Calu3 (cell line): ENCODE results near the gene TBX15. TPM values are rescaled to one million over a fixed set of nuclear protein-coding genes. Genes with fewer than 3 reads are reported as not detected.

Source experiments
- BruUV-seq: library from RNA; stranded (reverse); fragments of 400-500 nt; replicated peaks from 2 replicates; lab custom pipeline; 2021; lab: Mats Ljungman, UMichigan
- CTCF ChIA-PET: fragments of 300-600 bp; sonication (Branson Sonifier 250); formaldehyde crosslinking; loops from one replicate; lab custom pipeline; 2022; ENCODE audit warnings: antibody characterized with exemption; lab: Charles Lee
- DNase-seq: peaks from one replicate; pipeline ENCODE4 v3.0.0; 2022
- H3K27ac Mint-ChIP-seq: one replicate; pipeline ENCODE4 v1.8.0; 2022; ENCODE audit warnings: mixed read lengths; ENCODE audit not compliant: unreplicated experiment
- H3K27me3 Mint-ChIP-seq: one replicate; pipeline ENCODE4 v1.8.0; 2022; ENCODE audit warnings: mixed read lengths; ENCODE audit not compliant: unreplicated experiment
- H3K36me3 Mint-ChIP-seq: one replicate; pipeline ENCODE4 v1.8.0; 2022; ENCODE audit warnings: mild to moderate bottlenecking, moderate library complexity, mixed read lengths; ENCODE audit not compliant: insufficient read depth, unreplicated experiment
- H3K4me1 Mint-ChIP-seq: one replicate; pipeline ENCODE4 v1.8.0; 2022; ENCODE audit warnings: mild to moderate bottlenecking, low read depth, mixed read lengths; ENCODE audit not compliant: unreplicated experiment
- H3K4me3 Mint-ChIP-seq: one replicate; pipeline ENCODE4 v1.8.0; 2022; ENCODE audit warnings: mild to moderate bottlenecking, low read depth, moderate library complexity, mixed read lengths; ENCODE audit not compliant: unreplicated experiment
- H3K9me3 Mint-ChIP-seq: one replicate; pipeline ENCODE4 v1.8.0; 2022; ENCODE audit warnings: low read depth, mixed read lengths; ENCODE audit not compliant: unreplicated experiment
- intact Hi-C: fragments of 100-400 bp; cut with micrococcal nuclease; formaldehyde crosslinking; loops from one replicate; pipeline ENCODE4 v1.10.0; 2022; ENCODE audit not compliant: unreplicated experiment
- total RNA-seq: library from RNA; stranded (reverse); gene quantifications from 2 replicates; pipeline ENCODE4 v1.2.3, GENCODE V29; 2022
- TF ChIP-seq, protein P1 (sequence below): fragments of 200-600 bp; IDR thresholded peaks from one replicate; pipeline ENCODE4 v1.8.0; 2022; ENCODE audit warnings: antibody characterized with exemption; ENCODE audit not compliant: unreplicated experiment

Gene TBX15
- total RNA-seq, 1 experiment from 2014 or later, result not detected

DNA sequence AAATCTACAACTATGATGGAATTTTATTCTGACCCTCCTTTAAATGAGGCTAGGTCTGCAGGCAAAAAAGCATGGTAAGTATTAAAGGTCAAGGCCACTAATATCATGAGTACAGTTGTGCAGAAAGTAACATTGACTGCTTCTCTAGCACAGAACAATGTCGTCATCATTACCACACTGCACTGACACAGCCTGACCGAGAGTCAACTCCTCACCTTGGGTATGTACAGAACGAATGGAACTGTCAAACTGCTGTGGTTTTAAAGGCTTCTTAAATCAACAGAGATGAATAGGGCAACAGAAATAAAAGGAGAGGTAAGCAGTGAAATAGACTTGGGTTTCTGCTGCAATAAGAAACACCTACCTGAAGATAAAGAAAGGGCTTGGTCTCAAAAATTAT lies 88.8 kb downstream of the TBX15 start:
- Mint-ChIP-seq H3K27me3 (peaks cover 8% of the 10 kb centered on the region), H3K4me3 (no peak overlapping the region), H3K9me3 (no peaks in the 10 kb centered on the region), H3K27ac (no peak overlapping the region), H3K36me3 (no peaks in the 10 kb centered on the region), H3K4me1 (no peaks in the 10 kb centered on the region)
- CTCF ChIA-PET, result no interaction called here
- BruUV-seq, result no TSS peak
- intact Hi-C loops, result no loop called here
- no peak for DNase-seq
- TF ChIP-seq, protein P1, sequence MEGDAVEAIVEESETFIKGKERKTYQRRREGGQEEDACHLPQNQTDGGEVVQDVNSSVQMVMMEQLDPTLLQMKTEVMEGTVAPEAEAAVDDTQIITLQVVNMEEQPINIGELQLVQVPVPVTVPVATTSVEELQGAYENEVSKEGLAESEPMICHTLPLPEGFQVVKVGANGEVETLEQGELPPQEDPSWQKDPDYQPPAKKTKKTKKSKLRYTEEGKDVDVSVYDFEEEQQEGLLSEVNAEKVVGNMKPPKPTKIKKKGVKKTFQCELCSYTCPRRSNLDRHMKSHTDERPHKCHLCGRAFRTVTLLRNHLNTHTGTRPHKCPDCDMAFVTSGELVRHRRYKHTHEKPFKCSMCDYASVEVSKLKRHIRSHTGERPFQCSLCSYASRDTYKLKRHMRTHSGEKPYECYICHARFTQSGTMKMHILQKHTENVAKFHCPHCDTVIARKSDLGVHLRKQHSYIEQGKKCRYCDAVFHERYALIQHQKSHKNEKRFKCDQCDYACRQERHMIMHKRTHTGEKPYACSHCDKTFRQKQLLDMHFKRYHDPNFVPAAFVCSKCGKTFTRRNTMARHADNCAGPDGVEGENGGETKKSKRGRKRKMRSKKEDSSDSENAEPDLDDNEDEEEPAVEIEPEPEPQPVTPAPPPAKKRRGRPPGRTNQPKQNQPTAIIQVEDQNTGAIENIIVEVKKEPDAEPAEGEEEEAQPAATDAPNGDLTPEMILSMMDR, result no peak

DNA sequence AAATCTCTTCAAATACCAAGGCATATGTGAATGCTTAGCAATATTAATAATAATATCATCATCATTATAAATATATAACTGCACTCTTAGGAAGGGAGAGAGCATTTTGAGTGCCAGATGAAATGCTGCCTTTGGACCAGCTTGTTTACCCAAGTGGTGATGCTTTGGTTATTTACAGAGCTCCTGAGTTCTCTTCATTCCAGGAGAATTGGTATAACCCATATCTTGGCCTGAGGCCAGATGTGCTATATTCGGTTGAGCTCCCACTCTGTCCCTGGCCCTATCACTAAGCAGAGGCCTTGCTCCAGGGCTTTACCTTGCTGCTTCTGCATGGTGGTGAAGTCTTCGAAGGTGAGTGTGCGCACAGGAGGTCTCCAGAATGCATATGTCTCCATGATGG lies 89.4 kb downstream of the TBX15 start:
- CTCF ChIA-PET, result no interaction called here
- H3K4me1 Mint-ChIP-seq, result no peaks in the 10 kb centered on the region
- H3K4me3 Mint-ChIP-seq, result no peak overlapping the region
- intact Hi-C loops, result no loop called here
- no peak for DNase-seq
- no TSS peak for BruUV-seq
- no peaks in the 10 kb centered on the region for H3K9me3 Mint-ChIP-seq
- TF ChIP-seq, protein P1, result no peak
- H3K27ac Mint-ChIP-seq, result no peak overlapping the region
- no peaks in the 10 kb centered on the region for H3K36me3 Mint-ChIP-seq
- peaks cover 14% of the 10 kb centered on the region for H3K27me3 Mint-ChIP-seq

DNA sequence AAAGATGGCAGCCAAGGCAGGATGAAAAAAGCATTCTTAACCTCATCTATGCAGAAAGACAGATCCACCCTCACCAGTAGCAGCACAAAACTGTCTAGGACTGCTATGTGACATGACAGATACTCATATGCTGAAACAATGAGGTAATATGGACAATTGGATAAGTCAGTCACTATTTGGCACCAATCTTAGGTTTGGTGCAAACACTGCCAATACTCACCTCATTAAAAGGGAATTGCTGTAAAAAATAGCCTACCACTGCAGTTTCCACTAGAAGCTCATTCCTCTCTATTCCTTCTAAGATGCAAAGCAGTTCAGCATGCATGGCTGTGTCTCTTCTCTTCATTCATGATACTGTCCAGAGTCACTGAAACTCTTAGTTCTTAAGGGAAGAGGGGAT lies 91.7 kb downstream of the TBX15 start:
- H3K4me1 Mint-ChIP-seq, result no peaks in the 10 kb centered on the region
- DNase-seq, result no peak
- TF ChIP-seq, protein P1, result no peak
- H3K9me3 Mint-ChIP-seq, result peaks cover 4% of the 10 kb centered on the region
- CTCF ChIA-PET, result no interaction called here
- H3K27ac Mint-ChIP-seq, result no peak overlapping the region
- intact Hi-C loops, result no loop called here
- H3K36me3 Mint-ChIP-seq, result no peaks in the 10 kb centered on the region
- H3K27me3 Mint-ChIP-seq, result peaks cover 18% of the 10 kb centered on the region
- no TSS peak for BruUV-seq
- H3K4me3 Mint-ChIP-seq, result no peak overlapping the region

DNA sequence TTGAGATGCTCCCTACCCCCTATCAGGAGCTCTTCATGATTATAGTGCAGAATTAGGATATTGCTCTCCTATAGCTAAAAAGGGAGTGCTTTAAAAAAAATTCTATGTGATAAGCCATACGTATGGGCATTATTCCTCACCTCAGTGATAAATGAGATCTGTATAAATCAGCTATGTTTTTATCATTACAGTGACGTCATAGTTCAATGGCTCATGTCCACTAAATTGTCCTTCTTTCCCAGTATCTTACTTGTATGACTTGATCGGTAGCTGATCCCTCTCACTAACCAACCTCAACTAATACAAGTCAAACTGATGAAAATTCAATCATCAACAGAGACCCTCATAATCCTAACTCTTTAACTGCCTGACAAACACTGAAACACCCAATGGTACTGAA lies 93.3 kb downstream of the TBX15 start:
- no peaks in the 10 kb centered on the region for H3K4me1 Mint-ChIP-seq
- no peak overlapping the region for H3K4me3 Mint-ChIP-seq
- TF ChIP-seq, protein P1, result no peak
- no TSS peak for BruUV-seq
- CTCF ChIA-PET, result no interaction called here
- DNase-seq, result no peak
- intact Hi-C loops, result no loop called here
- no peak overlapping the region for H3K27ac Mint-ChIP-seq
- no peaks in the 10 kb centered on the region for H3K36me3 Mint-ChIP-seq
- H3K9me3 Mint-ChIP-seq, result peaks cover 4% of the 10 kb centered on the region
- H3K27me3 Mint-ChIP-seq, result peaks cover 18% of the 10 kb centered on the region
